Stimulated activated naive CD8-positive, alpha-beta T cell treated with anti-CD3 and anti-CD28 coated beads, Interleukin-15, amount 100 ng/mL, for 72 hours (primary cell): ENCODE results near the gene CACNA2D3.

ENCODE experiments used
- ATAC-seq: fragments of 150-1000 bp; cut with Tn5 transposase; 2 replicates; pipeline ENCODE4 v1.10.0; 2021; ENCODE audit warnings: mild to moderate bottlenecking, moderate library complexity
- DNase-seq, 2 donors: peaks; one replicate each; pipeline ENCODE4 v3.0.0; 2021 to 2022
- H3K27ac Mint-ChIP-seq, 2 donors: one replicate each; pipeline ENCODE4 v1.8.0; 2022; ENCODE audit warnings: mild to moderate bottlenecking in 2 of 2, mixed read lengths in 2 of 2, moderate library complexity in 2 of 2
- H3K27me3 Mint-ChIP-seq: one replicate; pipeline ENCODE4 v1.8.0; 2022; ENCODE audit warnings: mixed read lengths
- H3K4me1 Mint-ChIP-seq: one replicate; pipeline ENCODE4 v1.8.0; 2022; ENCODE audit warnings: mild to moderate bottlenecking, mixed read lengths
- H3K4me3 Mint-ChIP-seq, 2 donors: one replicate each; pipeline ENCODE4 v1.8.0; 2022; ENCODE audit warnings: mild to moderate bottlenecking in 2 of 2, mixed read lengths in 2 of 2, moderate library complexity in 1 of 2
- H3K9me3 Mint-ChIP-seq, 2 donors: one replicate each; pipeline ENCODE4 v1.8.0; 2022; ENCODE audit warnings: mixed read lengths in 2 of 2

Gene CACNA2D3

DNA sequence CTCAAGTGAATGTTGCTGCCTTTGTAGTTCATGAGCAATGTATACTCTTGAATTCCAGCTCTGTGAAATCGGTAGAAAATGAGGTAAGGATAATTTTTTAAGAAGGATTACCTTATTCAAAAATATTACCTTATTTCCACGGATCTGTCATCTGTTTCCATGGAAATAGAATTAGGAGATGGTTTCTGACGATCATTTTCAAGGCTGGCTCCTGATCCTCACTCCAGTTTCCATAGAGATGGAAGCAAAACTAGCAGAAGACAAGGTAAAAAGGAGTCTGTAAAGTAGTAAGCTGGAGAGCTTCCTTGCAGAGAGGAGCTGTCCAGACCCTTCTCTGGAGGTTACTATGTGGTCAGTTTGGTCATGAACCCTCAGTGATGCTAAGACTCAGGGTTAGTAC is 55.5 kb downstream of the CACNA2D3 start:
- ATAC-seq (no peak), DNase-seq (no peak)
- Mint-ChIP-seq H3K4me3 (no peak overlapping the region), H3K9me3 (no peaks in the 10 kb centered on the region), H3K4me1 (no peaks in the 10 kb centered on the region), H3K27ac (peak overlapping the region in 1 of 2 donors; percentile 62), H3K27me3 (no peaks in the 10 kb centered on the region)

DNA sequence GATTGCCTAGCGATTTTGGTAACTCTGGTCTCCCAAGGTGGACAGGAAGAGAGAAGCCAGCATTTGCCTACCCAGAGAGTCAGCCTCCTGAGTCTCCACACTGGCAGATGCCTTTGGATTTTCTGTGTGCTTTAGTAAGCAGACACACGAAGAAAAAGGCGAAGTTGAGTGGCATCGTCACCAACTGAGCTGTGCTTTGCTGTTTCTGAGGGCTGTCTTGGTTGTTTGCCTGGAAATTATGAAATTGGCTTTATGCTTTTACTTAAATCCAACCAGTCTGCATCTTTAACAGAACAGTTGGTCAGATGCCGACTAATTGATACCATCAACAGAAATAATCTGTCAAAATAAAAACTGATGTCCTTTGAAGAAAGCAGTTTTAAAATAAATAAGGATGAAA is 56.0 kb downstream of the CACNA2D3 start:
- no peaks in the 10 kb centered on the region for H3K27me3 Mint-ChIP-seq
- H3K9me3 Mint-ChIP-seq: no peaks in the 10 kb centered on the region
- no peaks in the 10 kb centered on the region for H3K4me1 Mint-ChIP-seq
- H3K4me3 Mint-ChIP-seq: no peak overlapping the region
- H3K27ac Mint-ChIP-seq: no peak overlapping the region
- ATAC-seq (no peak), DNase-seq (no peak)

GRCh38 chr3:54180921-54181320 is 58.6 kb downstream of the CACNA2D3 start:
- DNase-seq (no peak), ATAC-seq (no peak)
- no peaks in the 10 kb centered on the region for H3K4me1 Mint-ChIP-seq
- no peaks in the 10 kb centered on the region for H3K27me3 Mint-ChIP-seq
- no peaks in the 10 kb centered on the region for H3K9me3 Mint-ChIP-seq
- no peak overlapping the region for H3K4me3 Mint-ChIP-seq
- H3K27ac Mint-ChIP-seq: no peak overlapping the region

- no peaks in the 10 kb centered on the region for H3K27me3 Mint-ChIP-seq
- no peaks in the 10 kb centered on the region for H3K4me1 Mint-ChIP-seq
- DNase-seq (no peak), ATAC-seq (no peak)
- no peak overlapping the region for H3K27ac Mint-ChIP-seq
- H3K4me3 Mint-ChIP-seq: no peak overlapping the region
- peaks cover 0 to 5% of the 10 kb centered on the region in 2 donors for H3K9me3 Mint-ChIP-seq
Measured at GRCh38 chr3:54182242-54182641, 59.9 kb downstream of the CACNA2D3 start.

GRCh38 chr3:54185740-54186139 is 63.4 kb downstream of the CACNA2D3 start:
- no peaks in the 10 kb centered on the region for H3K27me3 Mint-ChIP-seq
- ATAC-seq (no peak), DNase-seq (no peak)
- no peak overlapping the region for H3K4me3 Mint-ChIP-seq
- H3K4me1 Mint-ChIP-seq: no peaks in the 10 kb centered on the region
- peaks cover 0 to 11% of the 10 kb centered on the region in 2 donors for H3K9me3 Mint-ChIP-seq
- H3K27ac Mint-ChIP-seq: no peak overlapping the region

- ATAC-seq (no peak), DNase-seq (peak in 1 of 2 donors; percentile 2)
- H3K4me3 Mint-ChIP-seq: no peak overlapping the region
- no peaks in the 10 kb centered on the region for H3K27me3 Mint-ChIP-seq
- no peak overlapping the region for H3K27ac Mint-ChIP-seq
- H3K4me1 Mint-ChIP-seq: no peaks in the 10 kb centered on the region
- peaks cover 0 to 11% of the 10 kb centered on the region in 2 donors for H3K9me3 Mint-ChIP-seq
Measured at GRCh38 chr3:54188176-54188791, 65.9 kb downstream of the CACNA2D3 start.

DNA sequence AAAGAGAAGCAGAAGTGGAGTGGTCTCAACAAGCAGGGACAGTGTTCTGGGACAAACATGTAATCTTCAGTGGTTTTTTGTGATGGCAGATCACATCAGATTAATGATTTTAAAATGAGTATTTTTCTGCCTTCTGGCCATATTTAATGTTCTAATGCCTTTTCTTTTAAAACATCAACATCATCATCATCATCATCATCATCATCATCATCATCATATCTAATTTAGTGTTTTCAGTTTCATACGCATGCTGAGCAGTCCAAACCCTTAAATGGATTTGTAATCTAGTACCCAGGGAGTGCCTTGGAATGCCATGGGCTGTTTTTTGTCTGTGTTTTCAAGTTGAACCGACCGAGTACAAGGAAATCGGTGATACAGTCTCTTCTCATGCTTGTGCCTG is 68.9 kb downstream of the CACNA2D3 start:
- peaks cover 0 to 18% of the 10 kb centered on the region in 2 donors for H3K9me3 Mint-ChIP-seq
- no peaks in the 10 kb centered on the region for H3K4me1 Mint-ChIP-seq
- no peak overlapping the region for H3K4me3 Mint-ChIP-seq
- no peak for ATAC-seq
- no peak for DNase-seq
- H3K27ac Mint-ChIP-seq: no peak overlapping the region
- H3K27me3 Mint-ChIP-seq: no peaks in the 10 kb centered on the region

DNA sequence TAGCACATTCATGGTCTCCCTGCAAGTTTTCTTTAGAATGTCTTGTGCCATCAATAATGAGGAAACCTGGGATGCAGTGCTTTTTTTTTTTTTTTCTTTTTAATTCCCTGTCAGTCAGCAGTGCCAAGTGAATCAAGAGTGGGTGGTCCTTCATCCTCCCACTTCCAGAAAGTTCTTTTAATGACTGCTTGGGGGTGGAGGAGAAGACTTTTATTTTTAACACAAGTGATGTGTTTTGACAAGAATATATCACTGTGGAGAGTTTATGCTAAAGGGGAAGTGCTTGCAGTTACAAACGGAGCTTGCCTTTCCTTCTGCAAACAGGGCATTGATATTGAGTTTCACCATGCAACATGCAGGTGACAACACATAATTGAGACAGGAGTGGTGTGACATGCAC is 69.7 kb downstream of the CACNA2D3 start:
- ATAC-seq (no peak), DNase-seq (no peak)
- Mint-ChIP-seq H3K9me3 (peaks cover 0 to 15% of the 10 kb centered on the region in 2 donors), H3K27ac (no peak overlapping the region), H3K4me1 (no peaks in the 10 kb centered on the region), H3K27me3 (no peaks in the 10 kb centered on the region), H3K4me3 (no peak overlapping the region)

DNA sequence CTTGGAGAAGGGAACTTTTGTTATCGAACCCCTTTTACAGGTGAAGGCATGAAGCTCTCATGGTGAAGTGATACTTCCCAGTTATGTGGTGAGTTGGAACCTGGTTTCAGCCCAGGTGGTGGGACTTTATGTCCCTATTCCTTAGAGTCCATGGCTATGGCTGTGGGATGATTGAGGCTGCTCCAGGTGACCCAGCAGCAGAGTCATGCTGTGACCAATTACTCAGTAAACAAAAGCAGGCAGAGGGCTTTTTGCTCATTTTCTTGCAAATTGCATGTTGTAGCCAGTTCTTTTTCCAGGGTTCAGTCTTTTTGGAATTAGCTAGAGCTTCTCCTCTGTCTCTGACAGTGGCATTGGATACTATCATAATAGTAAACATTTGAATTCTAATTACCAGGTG is 70.7 kb downstream of the CACNA2D3 start:
- no peak overlapping the region for H3K27ac Mint-ChIP-seq
- peaks cover 0 to 6% of the 10 kb centered on the region in 2 donors for H3K9me3 Mint-ChIP-seq
- H3K27me3 Mint-ChIP-seq: no peaks in the 10 kb centered on the region
- no peak for ATAC-seq
- H3K4me3 Mint-ChIP-seq: no peak overlapping the region
- H3K4me1 Mint-ChIP-seq: no peaks in the 10 kb centered on the region
- no peak for DNase-seq

DNA sequence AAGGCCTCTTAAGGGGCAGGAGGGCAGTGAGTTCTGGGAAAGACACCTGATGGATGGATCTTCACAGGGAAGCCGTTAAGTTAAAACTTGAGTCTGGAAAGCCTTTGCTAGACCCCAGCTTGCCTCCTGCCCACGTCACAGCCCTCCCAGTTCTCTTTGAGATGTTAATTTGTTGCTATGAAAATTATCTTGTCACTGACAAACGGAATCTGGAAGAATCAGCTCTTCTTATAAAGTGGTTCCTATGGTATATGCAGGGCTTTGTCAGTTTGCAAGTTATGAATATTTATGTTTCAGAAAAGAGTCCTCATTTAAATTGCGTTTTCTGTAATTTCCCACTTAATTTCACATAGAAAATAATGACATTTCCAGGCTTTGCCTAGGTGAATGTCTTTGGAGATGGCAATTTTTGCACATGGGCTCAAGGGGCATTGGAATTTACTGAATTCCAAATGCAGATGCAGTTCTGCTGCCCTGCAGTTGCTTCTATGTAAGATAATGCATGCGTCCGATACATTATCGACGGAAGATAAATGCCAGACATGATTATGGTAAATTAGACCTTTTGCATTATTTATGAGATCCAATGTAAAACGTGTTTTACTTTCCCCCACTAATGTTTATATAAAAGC is 74.1 kb downstream of the CACNA2D3 start:
- no peak for DNase-seq
- Mint-ChIP-seq H3K4me1 (no peaks in the 10 kb centered on the region), H3K4me3 (no peak overlapping the region), H3K27me3 (no peaks in the 10 kb centered on the region), H3K9me3 (peaks cover 0 to 6% of the 10 kb centered on the region in 2 donors), H3K27ac (no peak overlapping the region)
- no peak for ATAC-seq

DNA sequence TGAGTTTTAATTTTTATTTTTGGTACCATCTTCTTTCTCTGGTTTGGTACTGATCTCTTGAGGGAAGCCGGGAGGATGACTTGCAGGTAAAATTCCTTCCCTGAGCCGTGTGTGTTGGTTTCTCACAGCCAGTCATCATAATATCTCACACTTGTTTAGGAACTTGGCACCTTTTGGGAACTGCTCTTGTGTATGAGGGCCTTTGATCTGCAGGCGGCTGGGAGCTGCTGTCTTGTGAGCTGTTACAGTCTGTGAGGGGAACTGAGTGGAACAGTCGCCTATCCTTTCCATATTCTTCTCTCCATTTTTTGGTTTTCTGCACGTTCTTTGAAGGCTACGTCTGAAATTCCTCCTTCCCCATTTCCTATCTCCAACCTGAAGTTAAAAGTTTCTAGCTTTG is 75.2 kb downstream of the CACNA2D3 start:
- no peaks in the 10 kb centered on the region for H3K4me1 Mint-ChIP-seq
- no peak overlapping the region for H3K4me3 Mint-ChIP-seq
- no peaks in the 10 kb centered on the region for H3K27me3 Mint-ChIP-seq
- ATAC-seq (no peak), DNase-seq (no peak)
- H3K27ac Mint-ChIP-seq: peak overlapping the region in 1 of 2 donors; percentile 49
- peaks cover 0 to 6% of the 10 kb centered on the region in 2 donors for H3K9me3 Mint-ChIP-seq

DNA sequence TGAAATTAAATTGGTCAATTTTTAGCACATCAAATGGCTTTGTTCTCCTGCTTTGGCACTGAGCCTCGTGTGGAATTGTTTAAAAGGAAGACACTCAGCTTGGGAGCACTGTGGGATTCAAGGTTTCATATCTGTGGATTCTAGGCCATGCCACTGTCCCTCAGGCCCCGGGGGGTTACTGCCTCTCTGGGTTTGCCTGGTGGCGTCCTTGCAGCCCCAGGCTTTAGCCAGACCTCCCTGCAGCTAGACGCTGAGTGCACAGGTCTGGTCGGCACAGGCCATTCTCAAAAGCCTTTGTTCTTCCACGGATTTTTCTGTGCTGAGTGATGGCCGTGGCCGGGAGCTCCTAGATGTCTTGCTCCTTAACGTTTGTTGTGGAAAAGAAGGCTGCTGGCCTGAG is 76.2 kb downstream of the CACNA2D3 start:
- Mint-ChIP-seq H3K4me1 (no peaks in the 10 kb centered on the region), H3K4me3 (no peak overlapping the region), H3K9me3 (peaks cover 0 to 6% of the 10 kb centered on the region in 2 donors), H3K27ac (no peak overlapping the region), H3K27me3 (no peaks in the 10 kb centered on the region)
- DNase-seq (no peak), ATAC-seq (no peak)

- DNase-seq (no peak), ATAC-seq (no peak)
- H3K9me3 Mint-ChIP-seq: no peaks in the 10 kb centered on the region
- H3K27ac Mint-ChIP-seq: no peak overlapping the region
- H3K4me3 Mint-ChIP-seq: no peak overlapping the region
- no peaks in the 10 kb centered on the region for H3K4me1 Mint-ChIP-seq
- H3K27me3 Mint-ChIP-seq: no peaks in the 10 kb centered on the region
Measured at GRCh38 chr3:54202054-54202453, 79.7 kb downstream of the CACNA2D3 start.

GRCh38 chr3:54202651-54203248 is 80.4 kb downstream of the CACNA2D3 start:
- H3K27ac Mint-ChIP-seq: no peak overlapping the region
- H3K4me3 Mint-ChIP-seq: no peak overlapping the region
- no peak for ATAC-seq

GRCh38 chr3:54206874-54207273 is 84.5 kb downstream of the CACNA2D3 start:
- Mint-ChIP-seq H3K27ac (no peak overlapping the region), H3K4me1 (no peaks in the 10 kb centered on the region), H3K27me3 (no peaks in the 10 kb centered on the region), H3K9me3 (peaks cover 6 to 11% of the 10 kb centered on the region in 2 donors), H3K4me3 (no peak overlapping the region)
- no peak for ATAC-seq
- no peak for DNase-seq

More at GRCh38 chr3:54202651-54203248, 80.4 kb downstream of the CACNA2D3 start:
- H3K9me3 Mint-ChIP-seq: peaks cover 0 to 5% of the 10 kb centered on the region in 2 donors
- H3K4me1 Mint-ChIP-seq: no peaks in the 10 kb centered on the region
- H3K27me3 Mint-ChIP-seq: no peaks in the 10 kb centered on the region
- DNase-seq: no peak

DNA sequence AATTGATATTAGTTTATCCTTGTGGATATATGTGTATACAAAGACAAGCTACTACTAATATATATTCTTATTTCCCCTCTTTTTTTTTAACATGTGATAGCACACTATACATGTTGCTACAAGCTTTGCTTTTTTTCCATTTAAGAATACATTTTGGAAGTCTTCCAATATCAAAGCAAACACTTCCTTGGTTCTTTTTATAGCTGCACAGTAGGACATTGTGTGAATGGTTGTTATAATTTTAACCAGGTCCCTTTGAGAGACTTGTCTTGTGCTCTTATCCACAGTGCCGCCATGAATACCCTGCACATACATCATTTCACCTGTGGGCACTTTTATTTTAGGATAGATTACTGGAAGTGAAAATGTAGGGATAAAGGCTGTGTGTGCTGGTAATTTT is 88.7 kb downstream of the CACNA2D3 start:
- H3K27me3 Mint-ChIP-seq: no peaks in the 10 kb centered on the region
- H3K27ac Mint-ChIP-seq: no peak overlapping the region
- no peaks in the 10 kb centered on the region for H3K4me1 Mint-ChIP-seq
- DNase-seq: no peak
- H3K9me3 Mint-ChIP-seq: peaks cover 12 to 25% of the 10 kb centered on the region in 2 donors
- no peak overlapping the region for H3K4me3 Mint-ChIP-seq
- no peak for ATAC-seq
